ENCODE results near the gene SLC38A11. TPM values are rescaled to one million over a fixed set of nuclear protein-coding genes. Genes with fewer than 3 reads are reported as not detected.

The SLC38A11 gene
- total and polyA plus RNA-seq, 2 of the 8 experiments (the other 6 are each of a cell fraction or from before 2014, with no cell fraction given) = not detected

DNA sequence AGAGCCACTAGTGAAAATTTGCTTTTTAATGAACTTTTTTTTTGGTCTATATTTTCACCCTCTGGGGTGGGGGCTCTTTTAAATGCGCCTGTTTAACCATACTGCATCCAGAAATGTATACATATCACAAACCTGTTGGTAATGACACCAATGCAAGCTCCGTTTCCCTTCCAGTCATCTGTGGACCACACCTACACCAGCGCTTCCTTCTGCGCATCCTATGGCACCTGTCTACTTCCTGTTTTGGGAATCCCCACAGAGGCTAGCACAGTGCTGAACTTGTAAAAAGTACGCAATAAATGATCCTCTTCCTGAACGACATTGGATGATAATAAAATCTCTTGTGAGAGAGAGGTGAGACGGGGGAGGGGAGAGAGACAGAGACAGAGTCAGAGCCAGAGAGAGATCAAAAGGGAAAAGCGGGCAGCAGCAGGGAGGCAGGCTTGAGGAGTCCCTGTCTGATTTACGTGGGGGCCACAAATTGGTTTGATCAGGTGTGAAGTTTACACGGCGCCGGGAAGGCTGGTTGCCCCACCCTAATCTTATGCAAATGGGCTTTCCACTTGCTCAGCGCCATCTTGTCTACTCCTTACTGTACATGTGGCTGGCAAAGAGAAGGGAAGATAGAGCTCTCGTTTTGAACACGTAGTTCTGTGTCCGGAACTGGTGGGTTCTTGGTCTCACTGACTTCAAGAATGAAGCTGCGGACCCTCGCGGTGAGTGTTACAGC, 38.1 kb upstream of the SLC38A11 start (continued):
- TF ChIP-seq, protein P1, sequence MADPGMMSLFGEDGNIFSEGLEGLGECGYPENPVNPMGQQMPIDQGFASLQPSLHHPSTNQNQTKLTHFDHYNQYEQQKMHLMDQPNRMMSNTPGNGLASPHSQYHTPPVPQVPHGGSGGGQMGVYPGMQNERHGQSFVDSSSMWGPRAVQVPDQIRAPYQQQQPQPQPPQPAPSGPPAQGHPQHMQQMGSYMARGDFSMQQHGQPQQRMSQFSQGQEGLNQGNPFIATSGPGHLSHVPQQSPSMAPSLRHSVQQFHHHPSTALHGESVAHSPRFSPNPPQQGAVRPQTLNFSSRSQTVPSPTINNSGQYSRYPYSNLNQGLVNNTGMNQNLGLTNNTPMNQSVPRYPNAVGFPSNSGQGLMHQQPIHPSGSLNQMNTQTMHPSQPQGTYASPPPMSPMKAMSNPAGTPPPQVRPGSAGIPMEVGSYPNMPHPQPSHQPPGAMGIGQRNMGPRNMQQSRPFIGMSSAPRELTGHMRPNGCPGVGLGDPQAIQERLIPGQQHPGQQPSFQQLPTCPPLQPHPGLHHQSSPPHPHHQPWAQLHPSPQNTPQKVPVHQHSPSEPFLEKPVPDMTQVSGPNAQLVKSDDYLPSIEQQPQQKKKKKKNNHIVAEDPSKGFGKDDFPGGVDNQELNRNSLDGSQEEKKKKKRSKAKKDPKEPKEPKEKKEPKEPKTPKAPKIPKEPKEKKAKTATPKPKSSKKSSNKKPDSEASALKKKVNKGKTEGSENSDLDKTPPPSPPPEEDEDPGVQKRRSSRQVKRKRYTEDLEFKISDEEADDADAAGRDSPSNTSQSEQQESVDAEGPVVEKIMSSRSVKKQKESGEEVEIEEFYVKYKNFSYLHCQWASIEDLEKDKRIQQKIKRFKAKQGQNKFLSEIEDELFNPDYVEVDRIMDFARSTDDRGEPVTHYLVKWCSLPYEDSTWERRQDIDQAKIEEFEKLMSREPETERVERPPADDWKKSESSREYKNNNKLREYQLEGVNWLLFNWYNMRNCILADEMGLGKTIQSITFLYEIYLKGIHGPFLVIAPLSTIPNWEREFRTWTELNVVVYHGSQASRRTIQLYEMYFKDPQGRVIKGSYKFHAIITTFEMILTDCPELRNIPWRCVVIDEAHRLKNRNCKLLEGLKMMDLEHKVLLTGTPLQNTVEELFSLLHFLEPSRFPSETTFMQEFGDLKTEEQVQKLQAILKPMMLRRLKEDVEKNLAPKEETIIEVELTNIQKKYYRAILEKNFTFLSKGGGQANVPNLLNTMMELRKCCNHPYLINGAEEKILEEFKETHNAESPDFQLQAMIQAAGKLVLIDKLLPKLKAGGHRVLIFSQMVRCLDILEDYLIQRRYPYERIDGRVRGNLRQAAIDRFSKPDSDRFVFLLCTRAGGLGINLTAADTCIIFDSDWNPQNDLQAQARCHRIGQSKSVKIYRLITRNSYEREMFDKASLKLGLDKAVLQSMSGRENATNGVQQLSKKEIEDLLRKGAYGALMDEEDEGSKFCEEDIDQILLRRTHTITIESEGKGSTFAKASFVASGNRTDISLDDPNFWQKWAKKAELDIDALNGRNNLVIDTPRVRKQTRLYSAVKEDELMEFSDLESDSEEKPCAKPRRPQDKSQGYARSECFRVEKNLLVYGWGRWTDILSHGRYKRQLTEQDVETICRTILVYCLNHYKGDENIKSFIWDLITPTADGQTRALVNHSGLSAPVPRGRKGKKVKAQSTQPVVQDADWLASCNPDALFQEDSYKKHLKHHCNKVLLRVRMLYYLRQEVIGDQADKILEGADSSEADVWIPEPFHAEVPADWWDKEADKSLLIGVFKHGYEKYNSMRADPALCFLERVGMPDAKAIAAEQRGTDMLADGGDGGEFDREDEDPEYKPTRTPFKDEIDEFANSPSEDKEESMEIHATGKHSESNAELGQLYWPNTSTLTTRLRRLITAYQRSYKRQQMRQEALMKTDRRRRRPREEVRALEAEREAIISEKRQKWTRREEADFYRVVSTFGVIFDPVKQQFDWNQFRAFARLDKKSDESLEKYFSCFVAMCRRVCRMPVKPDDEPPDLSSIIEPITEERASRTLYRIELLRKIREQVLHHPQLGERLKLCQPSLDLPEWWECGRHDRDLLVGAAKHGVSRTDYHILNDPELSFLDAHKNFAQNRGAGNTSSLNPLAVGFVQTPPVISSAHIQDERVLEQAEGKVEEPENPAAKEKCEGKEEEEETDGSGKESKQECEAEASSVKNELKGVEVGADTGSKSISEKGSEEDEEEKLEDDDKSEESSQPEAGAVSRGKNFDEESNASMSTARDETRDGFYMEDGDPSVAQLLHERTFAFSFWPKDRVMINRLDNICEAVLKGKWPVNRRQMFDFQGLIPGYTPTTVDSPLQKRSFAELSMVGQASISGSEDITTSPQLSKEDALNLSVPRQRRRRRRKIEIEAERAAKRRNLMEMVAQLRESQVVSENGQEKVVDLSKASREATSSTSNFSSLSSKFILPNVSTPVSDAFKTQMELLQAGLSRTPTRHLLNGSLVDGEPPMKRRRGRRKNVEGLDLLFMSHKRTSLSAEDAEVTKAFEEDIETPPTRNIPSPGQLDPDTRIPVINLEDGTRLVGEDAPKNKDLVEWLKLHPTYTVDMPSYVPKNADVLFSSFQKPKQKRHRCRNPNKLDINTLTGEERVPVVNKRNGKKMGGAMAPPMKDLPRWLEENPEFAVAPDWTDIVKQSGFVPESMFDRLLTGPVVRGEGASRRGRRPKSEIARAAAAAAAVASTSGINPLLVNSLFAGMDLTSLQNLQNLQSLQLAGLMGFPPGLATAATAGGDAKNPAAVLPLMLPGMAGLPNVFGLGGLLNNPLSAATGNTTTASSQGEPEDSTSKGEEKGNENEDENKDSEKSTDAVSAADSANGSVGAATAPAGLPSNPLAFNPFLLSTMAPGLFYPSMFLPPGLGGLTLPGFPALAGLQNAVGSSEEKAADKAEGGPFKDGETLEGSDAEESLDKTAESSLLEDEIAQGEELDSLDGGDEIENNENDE (IDR thresholded peaks at IDR 0.05; ENCODE audit: insufficient replicate concordance, low read length) = no peak
- TF ChIP-seq GTF2F1 (IDR thresholded peaks at IDR 0.05; ENCODE audit: borderline replicate concordance, low read depth, low read length) = no peak
- TF ChIP-seq CBX8 (IDR thresholded peaks at IDR 0.05; ENCODE audit: borderline replicate concordance, low read depth, low read length) = no peak
- TF ChIP-seq TBP (IDR thresholded peaks at IDR 0.05; ENCODE audit: low read depth, low read length) = no peak
- no peak for TF ChIP-seq POLR2A (IDR thresholded peaks at IDR 0.05; ENCODE audit: control extremely low read depth in 1 of 2, low read depth in 2 of 2, low read length in 2 of 2)
- no peak for TF ChIP-seq SIN3A (conservative IDR thresholded peaks at IDR 0.05 in 1 of 2, IDR thresholded peaks at IDR 0.05 in 1 of 2; ENCODE audit: low read depth in 1 of 2, low read length in 2 of 2)

Data from H1 (cell line).